NCI-H345 treated with DMSO at 0.1 percent for 48 hours (cell line): ENCODE results near the gene RTP3.
"Not testable (repeated sequence)": the region's sequence is repeated elsewhere in the genome, so short reads cannot be mapped to it uniquely, and the experiment has no call there.

Source experiments
- DNase-seq: peaks from one replicate; lab custom pipeline; 2025; ENCODE audit not compliant: unreplicated experiment; lab: John Stamatoyannopoulos, UW

The RTP3 gene

DNA sequence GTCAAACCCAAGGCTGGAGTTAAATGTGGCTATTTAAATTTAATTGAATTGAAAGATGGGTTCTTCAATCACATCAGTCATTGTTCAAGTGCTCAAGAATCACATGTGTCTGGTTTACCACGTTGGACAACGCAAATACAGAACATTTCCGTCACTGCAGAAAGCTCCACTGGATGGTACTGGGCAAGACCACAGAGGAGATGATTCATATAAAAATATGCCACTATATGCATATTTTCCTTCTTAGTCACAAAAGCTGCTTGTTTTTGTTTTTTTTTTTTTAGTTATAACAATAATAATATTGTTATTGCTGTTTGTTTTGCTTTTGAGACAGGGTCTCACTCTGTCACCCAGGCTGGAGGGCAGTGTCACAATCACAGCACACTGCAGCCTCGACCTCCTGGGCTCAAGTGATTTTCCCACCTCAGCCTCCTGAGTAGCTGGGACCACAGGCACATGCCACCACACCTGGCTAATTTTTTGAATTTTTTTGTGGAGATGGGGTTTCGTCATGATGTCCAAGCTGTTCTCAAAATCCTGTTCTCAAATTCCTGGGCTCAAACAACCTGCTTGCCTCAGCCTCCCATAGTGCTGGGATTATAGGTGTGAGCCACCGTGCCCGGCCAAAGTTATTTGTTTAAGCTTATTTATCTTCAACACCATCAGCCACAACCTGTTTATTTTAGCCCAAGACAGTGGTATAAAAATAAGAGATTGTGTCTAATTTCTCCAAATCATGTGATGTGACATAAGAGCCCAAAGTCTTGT lies 19.4 kb downstream of the RTP3 start:
- no peak for DNase-seq

DNA sequence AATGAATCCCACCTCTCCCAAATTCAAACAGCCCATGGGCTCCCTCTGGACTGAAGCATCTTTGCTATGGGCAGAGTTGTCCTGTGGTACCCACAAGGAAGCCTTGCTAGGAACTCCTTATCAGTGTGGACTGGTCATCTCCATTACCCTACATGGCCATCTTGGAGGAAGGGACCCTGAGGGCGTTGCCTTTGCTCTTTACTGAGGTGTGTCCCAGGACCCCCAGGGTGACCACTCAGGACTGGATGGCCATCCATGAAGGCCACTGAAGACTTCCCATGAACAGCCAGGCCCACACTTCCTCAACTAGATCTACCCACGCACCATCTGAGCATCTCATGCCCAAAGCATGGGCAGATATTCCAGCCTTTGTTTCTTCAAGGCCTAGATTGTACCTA lies 20.0 kb downstream of the RTP3 start:
- no peak for DNase-seq

GRCh38 chr3:46519952-46520351 lies 22.2 kb downstream of the RTP3 start:
- DNase-seq = no peak

DNA sequence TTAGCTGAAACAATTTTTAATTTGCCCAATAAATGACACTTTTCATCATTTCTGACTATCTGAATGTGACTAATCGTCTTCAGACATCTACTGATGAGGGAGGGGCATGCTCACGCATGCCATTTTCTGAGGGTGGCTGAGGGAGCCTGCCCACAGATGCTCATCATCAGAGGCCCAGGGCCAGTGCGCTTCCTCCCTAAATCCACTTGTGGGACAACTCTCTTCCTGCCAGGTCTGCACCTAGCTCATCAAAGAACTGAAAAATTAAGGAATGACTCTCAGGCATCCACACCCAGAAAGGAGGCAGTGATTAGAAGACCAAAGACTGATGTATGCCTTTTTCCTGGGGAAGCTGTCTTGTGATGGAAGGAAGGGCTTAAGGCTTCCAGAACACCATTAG lies 22.8 kb downstream of the RTP3 start:
- DNase-seq = no peak

DNA sequence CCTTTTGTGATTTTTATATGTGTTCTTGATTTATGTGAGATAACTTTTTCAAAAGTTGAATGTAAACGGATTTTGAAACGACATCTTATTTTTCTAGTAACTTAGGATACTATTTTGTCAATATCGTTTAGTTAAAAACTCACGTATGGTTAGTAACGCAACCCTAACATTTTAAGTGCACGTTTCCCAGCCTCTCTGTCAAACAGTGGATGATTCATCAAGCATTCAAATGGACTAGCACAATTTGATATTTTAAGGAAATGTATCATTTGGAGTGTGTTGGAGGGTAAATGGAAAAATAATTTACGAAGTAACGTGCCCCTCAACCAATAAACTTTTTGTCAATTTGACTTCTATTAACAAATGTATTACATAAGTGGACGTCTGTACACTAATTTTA lies 23.3 kb downstream of the RTP3 start:
- no peak for DNase-seq

- DNase-seq = not testable (repeated sequence)
Measured at GRCh38 chr3:46522201-46522600, 24.4 kb downstream of the RTP3 start.

- DNase-seq = no peak
Measured at GRCh38 chr3:46523556-46523955, 25.8 kb downstream of the RTP3 start.

- DNase-seq = no peak
Measured at GRCh38 chr3:46524008-46524407, 26.2 kb downstream of the RTP3 start.

- DNase-seq = no peak
Measured at GRCh38 chr3:46524832-46525231, 27.1 kb downstream of the RTP3 start.

- DNase-seq = no peak
Measured at GRCh38 chr3:46527239-46527638, 29.5 kb downstream of the RTP3 start.

- no peak for DNase-seq
Measured at GRCh38 chr3:46533091-46533490, 35.3 kb downstream of the RTP3 start.

DNA sequence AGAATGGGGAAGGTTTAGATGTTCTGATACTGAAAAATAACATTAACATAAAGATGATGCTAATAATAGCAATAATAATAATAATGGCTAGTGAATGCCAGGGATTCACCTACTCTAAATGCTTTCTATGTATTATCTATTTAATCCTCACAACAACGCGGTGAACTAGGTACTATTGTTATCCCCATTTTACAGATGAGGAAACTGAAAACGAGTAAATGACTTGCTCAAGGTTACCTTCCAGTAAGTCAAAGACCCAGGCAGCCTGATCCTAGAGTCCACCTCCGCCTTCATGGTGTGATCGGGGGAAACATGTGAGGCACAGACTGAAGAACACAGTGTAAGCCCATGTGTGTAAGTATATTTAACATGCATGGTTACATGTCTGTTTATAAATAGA lies 38.0 kb downstream of the RTP3 start:
- no peak for DNase-seq

DNA sequence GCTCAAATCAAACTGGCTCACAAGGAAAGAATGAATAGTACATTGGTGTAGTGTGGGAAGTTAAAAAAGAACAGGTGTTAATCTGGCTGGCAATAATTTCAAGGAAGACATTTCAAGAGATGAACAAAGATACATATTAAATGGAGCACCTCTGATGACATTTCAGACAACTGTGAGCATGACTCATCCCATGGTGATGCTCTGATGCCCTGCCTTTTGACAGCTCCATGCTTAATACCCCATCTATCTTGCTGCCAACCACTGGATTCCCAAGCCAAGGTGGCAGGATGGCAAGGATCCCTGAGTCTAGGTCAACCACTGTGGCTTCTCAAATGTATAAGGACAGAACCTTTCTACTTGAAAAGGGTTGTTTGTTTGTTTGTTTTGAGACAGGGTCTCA lies 39.0 kb downstream of the RTP3 start:
- DNase-seq = no peak

DNA sequence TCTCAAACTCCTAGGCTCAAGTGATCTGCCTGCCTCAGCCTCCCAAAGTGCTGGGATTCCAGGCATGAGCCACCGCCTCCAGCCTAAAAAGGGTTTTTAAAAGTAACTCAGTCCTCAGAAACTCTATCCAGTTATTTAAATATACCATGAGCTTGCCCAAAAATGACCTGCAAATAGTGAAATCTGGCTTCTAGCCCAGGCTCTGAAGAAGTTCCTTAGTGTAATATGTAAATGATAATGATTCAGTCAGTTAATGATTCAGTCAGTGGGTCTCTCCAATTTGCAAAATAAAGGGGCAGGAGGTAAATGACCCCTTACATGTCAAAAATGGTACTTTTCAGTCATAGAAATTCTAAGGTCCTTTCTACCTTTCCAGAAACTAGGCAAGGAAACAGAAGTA lies 39.5 kb downstream of the RTP3 start:
- no peak for DNase-seq

DNA sequence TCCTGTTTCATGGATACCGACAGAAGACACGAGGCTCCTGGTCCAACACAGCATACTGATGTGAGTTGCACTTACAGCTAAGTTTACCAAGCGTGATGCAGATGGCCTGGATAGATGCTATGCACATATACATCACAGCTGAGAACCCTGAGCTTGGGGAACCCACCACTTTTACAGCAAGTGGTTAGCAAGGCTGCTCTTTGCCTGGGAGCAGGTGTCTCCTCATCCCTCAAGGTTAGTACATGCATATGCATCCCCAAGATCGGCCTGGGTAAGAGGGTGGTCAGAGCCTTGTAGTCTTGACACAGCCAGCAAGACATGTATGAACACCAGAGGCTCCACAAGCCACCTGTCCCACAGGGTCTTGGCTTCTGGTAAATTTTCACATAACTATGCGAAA lies 40.0 kb downstream of the RTP3 start:
- DNase-seq = no peak

DNA sequence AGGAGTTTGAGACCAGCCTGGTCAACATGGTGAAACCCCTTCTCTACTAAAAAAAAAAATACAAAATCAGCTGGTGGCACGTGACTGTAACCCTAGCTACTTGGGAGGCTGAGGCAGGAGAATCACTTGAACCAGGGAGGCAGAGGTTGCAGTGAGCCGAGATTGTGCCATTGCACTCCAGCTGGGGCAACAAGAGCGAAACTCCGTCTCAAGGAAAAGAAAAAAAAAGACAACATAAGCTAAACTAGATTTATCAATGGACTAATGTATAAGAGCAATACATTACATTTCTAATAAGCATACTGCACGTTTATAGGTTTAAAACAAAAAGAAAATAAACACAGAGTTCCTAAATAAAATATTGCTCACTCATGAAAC lies 40.6 kb downstream of the RTP3 start:
- not testable (repeated sequence) for DNase-seq

DNA sequence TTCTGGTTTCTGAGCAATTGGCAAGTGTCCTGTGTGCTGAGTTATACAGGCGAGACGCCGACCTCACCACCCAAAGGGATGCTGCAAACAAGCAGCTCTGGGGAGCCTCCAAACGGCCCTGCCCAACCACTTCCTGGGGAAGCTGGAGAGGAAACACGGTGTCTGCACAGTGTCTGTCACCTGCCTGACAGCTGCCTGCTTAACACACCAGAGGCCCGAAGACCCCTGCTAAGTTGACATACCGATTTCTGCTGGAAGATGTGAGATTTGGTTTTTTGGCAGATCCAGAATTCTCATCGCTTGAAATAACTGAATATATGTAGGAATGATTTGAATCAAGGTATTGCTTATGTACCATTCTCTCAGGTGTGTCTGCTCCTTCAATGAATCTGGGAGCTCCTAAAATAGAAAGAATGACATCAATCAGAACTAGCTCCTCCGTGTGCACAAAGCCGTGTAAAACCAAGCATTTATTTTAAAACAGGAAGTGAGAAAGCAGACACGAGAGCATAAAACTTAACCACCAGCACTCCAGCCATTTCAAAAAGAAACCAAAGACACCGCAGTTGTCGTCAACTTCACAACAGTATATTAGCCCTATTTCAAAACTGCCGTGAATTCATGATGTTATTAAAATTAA lies 41.1 kb downstream of the RTP3 start:
- DNase-seq = no peak

- DNase-seq = no peak
Measured at GRCh38 chr3:46539443-46540005, 41.7 kb downstream of the RTP3 start.

- DNase-seq = no peak
Measured at GRCh38 chr3:46540550-46540949, 42.8 kb downstream of the RTP3 start.

DNA sequence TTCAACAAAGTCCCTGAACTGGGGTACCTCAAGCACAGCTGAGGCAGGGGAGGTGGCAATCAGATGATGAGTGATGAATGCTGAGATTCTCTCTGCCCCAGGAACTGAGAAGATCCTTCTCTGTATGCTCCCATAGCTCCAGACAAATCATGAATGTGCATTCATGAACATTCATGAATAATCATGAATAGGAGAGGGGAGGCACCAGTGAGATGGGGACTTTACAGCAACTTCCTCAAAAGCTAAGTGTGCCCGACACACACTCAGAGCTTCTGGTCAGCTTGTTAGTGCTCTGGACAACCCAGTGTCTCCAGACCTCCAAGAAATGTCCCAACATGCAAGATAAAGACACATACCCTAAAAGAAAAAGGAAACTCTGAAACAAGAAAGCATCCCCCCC lies 44.1 kb downstream of the RTP3 start:
- DNase-seq = no peak

- DNase-seq = no peak
Measured at GRCh38 chr3:46542344-46542743, 44.6 kb downstream of the RTP3 start.

- no peak for DNase-seq
Measured at GRCh38 chr3:46542801-46543201, 45.0 kb downstream of the RTP3 start.
